ENCODE data around the gene RRAD. TPM values are rescaled to one million over a fixed set of nuclear protein-coding genes. Genes with fewer than 3 reads are reported as not detected.

The RRAD gene
- total RNA-seq, 1 donor from 2014 or later: 0.24 TPM

DNA sequence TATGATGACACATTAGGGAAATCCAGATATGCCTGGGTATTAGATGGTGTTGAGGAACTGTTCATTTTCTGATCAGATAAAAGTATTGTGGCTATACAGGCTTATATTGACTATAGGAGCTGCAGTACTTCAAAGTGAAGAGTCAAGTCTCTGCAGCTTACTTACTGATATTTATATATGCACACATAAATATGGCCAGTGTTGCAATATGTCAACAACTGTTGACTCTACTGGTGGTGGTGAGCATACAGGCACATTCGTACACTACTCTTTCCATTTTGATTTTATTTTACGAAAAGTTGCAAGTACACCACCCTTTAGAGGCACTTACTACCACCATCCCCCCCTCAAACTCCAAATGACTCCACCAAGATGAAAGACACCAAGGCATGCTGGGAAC is 6.3 kb upstream of the RRAD start:
- peaks cover 22% of the 10 kb centered on the region for H3K27me3 ChIP-seq
- peaks cover 49% of the 10 kb centered on the region for H3K4me1 Mint-ChIP-seq
- peaks cover 8% of the 10 kb centered on the region for H3K27me3 Mint-ChIP-seq (ENCODE audit: insufficient read depth, low read depth)
- TF ChIP-seq, protein P1, sequence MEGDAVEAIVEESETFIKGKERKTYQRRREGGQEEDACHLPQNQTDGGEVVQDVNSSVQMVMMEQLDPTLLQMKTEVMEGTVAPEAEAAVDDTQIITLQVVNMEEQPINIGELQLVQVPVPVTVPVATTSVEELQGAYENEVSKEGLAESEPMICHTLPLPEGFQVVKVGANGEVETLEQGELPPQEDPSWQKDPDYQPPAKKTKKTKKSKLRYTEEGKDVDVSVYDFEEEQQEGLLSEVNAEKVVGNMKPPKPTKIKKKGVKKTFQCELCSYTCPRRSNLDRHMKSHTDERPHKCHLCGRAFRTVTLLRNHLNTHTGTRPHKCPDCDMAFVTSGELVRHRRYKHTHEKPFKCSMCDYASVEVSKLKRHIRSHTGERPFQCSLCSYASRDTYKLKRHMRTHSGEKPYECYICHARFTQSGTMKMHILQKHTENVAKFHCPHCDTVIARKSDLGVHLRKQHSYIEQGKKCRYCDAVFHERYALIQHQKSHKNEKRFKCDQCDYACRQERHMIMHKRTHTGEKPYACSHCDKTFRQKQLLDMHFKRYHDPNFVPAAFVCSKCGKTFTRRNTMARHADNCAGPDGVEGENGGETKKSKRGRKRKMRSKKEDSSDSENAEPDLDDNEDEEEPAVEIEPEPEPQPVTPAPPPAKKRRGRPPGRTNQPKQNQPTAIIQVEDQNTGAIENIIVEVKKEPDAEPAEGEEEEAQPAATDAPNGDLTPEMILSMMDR (IDR thresholded peaks at IDR 0.05): no peak
- no peak for TF ChIP-seq EZH2 (IDR thresholded peaks at IDR 0.05)
- TF ChIP-seq EZH2phosphoT487 (IDR thresholded peaks at IDR 0.05): no peak
- peak overlapping the region; percentile 64 for H3K4me3 Mint-ChIP-seq
- H2AFZ ChIP-seq (replicated peaks): no peak overlapping the region
- H3K4me1 ChIP-seq: peaks cover 10% of the 10 kb centered on the region
- no peaks in the 10 kb centered on the region for H3F3A ChIP-seq (ENCODE audit: low read depth)
- H3K9me3 ChIP-seq (ENCODE audit: low read depth): no peaks in the 10 kb centered on the region
- H3K27ac ChIP-seq: no peak overlapping the region
- H4K20me1 ChIP-seq (ENCODE audit: low read depth): peaks cover 17% of the 10 kb centered on the region
- H3K36me3 ChIP-seq: no peaks in the 10 kb centered on the region
- H3K36me3 Mint-ChIP-seq: peaks cover 4% of the 10 kb centered on the region
- H3K79me2 ChIP-seq (ENCODE audit: low read depth): peaks cover 9% of the 10 kb centered on the region
- DNase-seq (ENCODE audit: low spot score): no peak
- H3K4me2 ChIP-seq: no peak overlapping the region
- H3K9ac ChIP-seq: no peak overlapping the region
- no peak overlapping the region for H3K4me3 ChIP-seq
- no peaks in the 10 kb centered on the region for H3K9me3 Mint-ChIP-seq
- no peak overlapping the region for H3K27ac Mint-ChIP-seq

DNA sequence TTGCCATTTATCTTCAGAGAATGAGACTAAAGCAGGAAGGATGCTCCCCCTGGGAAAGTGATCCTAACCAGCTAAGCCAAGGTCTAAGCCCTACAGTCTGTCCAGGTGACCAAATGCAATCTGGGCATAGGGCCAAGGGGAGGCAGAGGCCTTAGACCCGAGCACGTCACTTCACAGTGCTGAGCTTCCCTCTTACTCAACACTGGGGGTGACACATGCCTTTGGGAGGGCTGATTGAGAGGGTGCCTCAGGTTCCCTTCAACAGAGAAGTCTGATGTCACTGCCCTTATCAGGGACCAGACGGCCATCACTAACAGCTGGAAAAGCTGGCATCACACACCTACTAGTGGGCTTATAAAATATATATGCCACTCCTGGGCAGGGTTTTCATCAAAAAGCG is 4.9 kb upstream of the RRAD start:
- H3K27ac Mint-ChIP-seq: no peak overlapping the region
- no peak for DNase-seq (ENCODE audit: low spot score)
- peaks cover 16% of the 10 kb centered on the region for H4K20me1 ChIP-seq (ENCODE audit: low read depth)
- no peak overlapping the region for H3K9ac ChIP-seq
- no peak overlapping the region for H2AFZ ChIP-seq (replicated peaks)
- peaks cover 48% of the 10 kb centered on the region for H3K4me1 Mint-ChIP-seq
- peaks cover 11% of the 10 kb centered on the region for H3F3A ChIP-seq (ENCODE audit: low read depth)
- H3K36me3 Mint-ChIP-seq: no peaks in the 10 kb centered on the region
- no peak overlapping the region for H3K4me3 Mint-ChIP-seq
- TF ChIP-seq EZH2phosphoT487 (IDR thresholded peaks at IDR 0.05): no peak
- TF ChIP-seq, protein P1 (IDR thresholded peaks at IDR 0.05): no peak
- no peak for TF ChIP-seq EZH2 (IDR thresholded peaks at IDR 0.05)
- H3K36me3 ChIP-seq: no peaks in the 10 kb centered on the region
- no peak overlapping the region for H3K4me3 ChIP-seq
- H3K27me3 ChIP-seq: peaks cover 31% of the 10 kb centered on the region
- no peak overlapping the region for H3K4me2 ChIP-seq
- H3K27ac ChIP-seq: no peak overlapping the region
- H3K4me1 ChIP-seq: peaks cover 6% of the 10 kb centered on the region
- peaks cover 9% of the 10 kb centered on the region for H3K79me2 ChIP-seq (ENCODE audit: low read depth)
- no peaks in the 10 kb centered on the region for H3K9me3 ChIP-seq (ENCODE audit: low read depth)
- H3K9me3 Mint-ChIP-seq: no peaks in the 10 kb centered on the region
- peaks cover 21% of the 10 kb centered on the region for H3K27me3 Mint-ChIP-seq (ENCODE audit: insufficient read depth, low read depth)

DNA sequence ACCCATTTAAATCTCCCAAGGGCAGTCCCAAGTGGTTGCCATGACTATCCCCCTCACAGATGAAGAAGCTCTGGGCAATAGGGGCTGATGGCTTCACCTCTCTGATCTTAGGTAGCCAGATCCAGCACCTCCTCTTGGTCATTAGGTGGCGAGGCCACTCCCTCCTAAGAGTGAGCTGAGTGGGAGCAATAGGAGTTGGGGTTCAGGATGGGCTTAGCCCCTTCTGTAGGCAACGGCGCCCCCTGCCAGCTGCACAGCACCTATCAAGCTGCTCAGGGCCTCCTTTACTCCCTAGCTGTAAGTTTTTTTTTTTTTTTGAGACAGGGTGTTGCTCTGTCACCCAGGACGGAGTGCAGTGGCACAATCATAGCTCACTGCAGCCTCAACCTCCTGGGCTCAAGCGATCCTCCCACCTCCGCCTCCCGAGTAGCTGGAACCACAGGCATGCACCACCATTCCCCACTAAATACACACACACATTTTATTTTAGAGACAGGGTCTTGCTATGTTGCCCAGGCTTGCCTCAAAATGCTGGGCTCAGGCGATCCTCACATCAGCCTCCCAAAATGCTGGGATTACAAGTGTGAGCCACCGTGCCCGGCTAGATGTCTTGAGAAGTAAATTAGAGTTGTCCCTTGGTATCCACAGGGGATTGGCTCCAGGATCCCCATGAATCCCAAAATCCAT is 3.5 kb upstream of the RRAD start:
- Histone ChIP-seq H3K9ac (no peak overlapping the region), H3K4me1 (peaks cover 4% of the 10 kb centered on the region), H2AFZ (replicated peaks) (no peak overlapping the region), H3K27me3 (peaks cover 41% of the 10 kb centered on the region), H3K36me3 (no peaks in the 10 kb centered on the region), H3K79me2 (ENCODE audit: low read depth) (peaks cover 9% of the 10 kb centered on the region), H3F3A (ENCODE audit: low read depth) (peaks cover 12% of the 10 kb centered on the region), H3K27ac (no peak overlapping the region), H4K20me1 (ENCODE audit: low read depth) (peaks cover 16% of the 10 kb centered on the region), H3K9me3 (ENCODE audit: low read depth) (no peaks in the 10 kb centered on the region), H3K4me2 (no peak overlapping the region), H3K4me3 (no peak overlapping the region)
- peaks cover 31% of the 10 kb centered on the region for H3K27me3 Mint-ChIP-seq (ENCODE audit: insufficient read depth, low read depth)
- no peaks in the 10 kb centered on the region for H3K36me3 Mint-ChIP-seq
- H3K27ac Mint-ChIP-seq: no peak overlapping the region
- H3K4me3 Mint-ChIP-seq: no peak overlapping the region
- no peak for TF ChIP-seq EZH2phosphoT487 (IDR thresholded peaks at IDR 0.05)
- TF ChIP-seq, protein P1 (IDR thresholded peaks at IDR 0.05): peak; percentile 45
- H3K9me3 Mint-ChIP-seq: no peaks in the 10 kb centered on the region
- peak; percentile 58 for DNase-seq (ENCODE audit: low spot score)
- H3K4me1 Mint-ChIP-seq: peaks cover 39% of the 10 kb centered on the region

Measured in neural progenitor cell (in vitro differentiated cells).